Measurements from ENCODE around the gene SKI.
"Not testable (repeated sequence)": the region's sequence is repeated elsewhere in the genome, so short reads cannot be mapped to it uniquely, and the experiment has no call there.

SKI gene

GRCh38 chr1:2248854-2249558 is 20.9 kb downstream of the SKI start:
- DNase-seq = no peak

GRCh38 chr1:2249559-2249906 is 21.4 kb downstream of the SKI start:
- no peak for DNase-seq

GRCh38 chr1:2250721-2251281 is 22.7 kb downstream of the SKI start:
- DNase-seq = no peak

- DNase-seq = no peak
Measured at GRCh38 chr1:2251363-2251762, 23.2 kb downstream of the SKI start.

- peak; percentile 47 for DNase-seq
Measured at GRCh38 chr1:2251786-2252185, 23.7 kb downstream of the SKI start.

GRCh38 chr1:2252423-2252822 is 24.3 kb downstream of the SKI start:
- no peak for DNase-seq

- DNase-seq = no peak
Measured at GRCh38 chr1:2253036-2253796, 25.1 kb downstream of the SKI start.

GRCh38 chr1:2253797-2254480 is 25.8 kb downstream of the SKI start:
- no peak for DNase-seq

GRCh38 chr1:2255047-2255419 is 26.9 kb downstream of the SKI start:
- DNase-seq = no peak

- peak; percentile 61 for DNase-seq
Measured at GRCh38 chr1:2255420-2256369, 27.6 kb downstream of the SKI start.

- no peak for DNase-seq
Measured at GRCh38 chr1:2256435-2257244, 28.5 kb downstream of the SKI start.

GRCh38 chr1:2257245-2257627 is 29.1 kb downstream of the SKI start:
- no peak for DNase-seq

GRCh38 chr1:2258122-2258681 is 30.1 kb downstream of the SKI start:
- DNase-seq = no peak

GRCh38 chr1:2258996-2259395 is 30.9 kb downstream of the SKI start:
- DNase-seq = peak; percentile 81

- no peak for DNase-seq
Measured at GRCh38 chr1:2259668-2260402, 31.7 kb downstream of the SKI start.

- not testable (repeated sequence) for DNase-seq
Measured at GRCh38 chr1:2260470-2260869, 32.4 kb downstream of the SKI start.

- DNase-seq = no peak
Measured at GRCh38 chr1:2260917-2261316, 32.8 kb downstream of the SKI start.

- not testable (repeated sequence) for DNase-seq
Measured at GRCh38 chr1:2261476-2262395, 33.6 kb downstream of the SKI start.

- DNase-seq = no peak
Measured at GRCh38 chr1:2266301-2266975, 38.3 kb downstream of the SKI start.

All from CD4-positive, alpha-beta T cell treated with Interleukin-6 for 4 hours (primary cell).